HG03039 (cell line): ENCODE results near the gene HIPK1.
"Not testable (repeated sequence)": the region's sequence is repeated elsewhere in the genome, so short reads cannot be mapped to it uniquely, and the experiment has no call there.

ENCODE experiments used
- ATAC-seq: cut with Tn5 transposase; IDR thresholded peaks from one replicate; pipeline ENCODE4 v1.9.1; 2021; ENCODE audit warnings: mild to moderate bottlenecking, moderate library complexity; ENCODE audit not compliant: unreplicated experiment

HIPK1 gene

DNA sequence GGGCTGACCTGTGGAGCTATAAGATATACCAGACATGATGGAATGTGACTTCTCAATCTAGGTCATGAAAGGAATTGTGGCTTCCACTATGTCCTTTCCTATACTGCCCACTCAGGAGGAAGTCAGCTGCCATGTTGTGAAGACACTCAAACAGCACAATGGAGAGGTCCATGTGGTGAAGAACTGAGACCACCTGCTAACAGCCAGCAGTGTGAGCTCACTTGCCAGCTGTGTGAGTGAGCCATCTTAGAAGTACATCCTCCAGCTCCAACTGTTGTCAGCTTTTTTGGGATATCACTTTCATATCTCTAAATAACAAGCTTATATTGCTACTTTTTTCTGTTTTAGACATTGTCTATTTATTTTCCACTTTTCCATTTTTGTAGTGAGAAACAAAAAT is 79.9 kb downstream of the HIPK1 start:
- ATAC-seq: no peak

DNA sequence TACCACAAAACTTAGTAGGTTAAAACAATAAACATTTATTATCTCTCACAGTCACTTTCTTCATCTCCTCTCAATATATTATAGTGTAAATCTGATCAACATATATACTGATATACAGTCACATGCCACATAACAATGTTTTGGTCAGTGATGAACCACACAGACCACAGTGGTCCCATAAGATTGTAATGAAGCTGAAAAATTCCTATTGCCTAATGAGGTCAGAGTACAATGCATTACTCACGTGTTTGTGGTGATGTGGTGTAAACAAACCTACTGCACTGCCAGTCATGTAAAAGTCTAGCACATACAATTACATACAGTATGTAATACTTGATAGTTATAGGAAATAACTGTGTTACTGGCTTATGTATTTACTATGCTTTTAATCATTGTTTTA is 80.3 kb downstream of the HIPK1 start:
- ATAC-seq: no peak

GRCh38 chr1:114010433-114011184 is 81.5 kb downstream of the HIPK1 start:
- no peak for ATAC-seq

- no peak for ATAC-seq
Measured at GRCh38 chr1:114011796-114012195, 82.7 kb downstream of the HIPK1 start.

- ATAC-seq: no peak
Measured at GRCh38 chr1:114015075-114015474, 86.0 kb downstream of the HIPK1 start.

DNA sequence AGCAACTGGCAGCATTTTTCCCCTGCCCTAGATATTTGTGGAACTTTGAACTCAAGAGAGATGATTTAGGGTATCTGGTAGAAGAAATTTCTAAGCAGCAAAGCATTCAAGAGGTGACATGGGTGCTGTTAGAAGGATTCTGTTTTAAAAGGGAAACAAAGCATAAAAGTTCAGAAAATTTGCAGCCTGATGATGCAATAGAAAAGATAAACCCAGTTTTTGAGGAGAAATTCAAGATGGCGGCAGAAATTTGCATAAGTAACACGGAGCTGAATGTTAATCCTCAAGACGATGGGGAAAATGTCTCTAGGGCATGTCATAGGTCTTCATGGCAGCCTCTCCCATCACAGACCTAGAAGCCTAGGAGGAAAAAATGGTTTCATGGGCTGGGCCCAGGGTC is 90.6 kb downstream of the HIPK1 start:
- not testable (repeated sequence) for ATAC-seq

DNA sequence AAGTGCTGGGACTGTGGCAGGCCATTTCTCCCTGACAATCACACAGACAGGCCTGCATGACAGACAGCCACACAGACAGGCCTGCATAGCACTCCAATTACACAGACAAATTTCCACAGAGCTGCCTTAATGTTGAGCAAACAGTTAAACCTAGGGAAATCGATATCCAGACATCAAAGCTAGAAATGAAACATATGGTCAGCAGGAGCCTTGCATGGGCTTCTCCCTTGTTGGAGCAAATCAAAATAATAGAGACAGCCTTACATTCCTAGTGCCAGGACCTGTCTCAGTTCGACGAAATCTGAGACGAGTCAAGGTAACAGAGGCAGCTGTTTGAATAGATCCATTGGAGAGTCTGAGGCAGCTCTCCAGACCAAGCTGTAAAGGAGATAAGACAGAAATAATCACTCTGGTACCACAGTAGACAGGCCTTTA is 92.6 kb downstream of the HIPK1 start:
- ATAC-seq: no peak

DNA sequence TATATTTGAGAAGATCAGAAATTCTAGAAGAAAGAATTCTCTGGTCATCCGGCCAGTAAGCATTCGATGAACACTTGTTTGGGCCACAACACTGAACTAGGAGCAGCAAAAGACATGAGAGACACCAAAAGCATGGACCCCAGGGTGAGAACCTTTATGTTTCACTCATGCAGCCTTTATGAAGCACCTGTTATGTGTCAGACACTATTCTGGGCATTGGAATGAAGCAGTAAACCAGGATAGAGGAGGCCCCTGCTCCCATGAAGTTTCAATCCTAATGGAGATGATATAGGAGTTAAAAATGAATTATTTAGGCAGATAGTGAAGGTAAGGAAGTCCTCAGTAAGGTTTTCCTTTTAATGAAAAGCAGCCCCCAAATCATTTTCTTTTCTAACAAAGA is 93.8 kb downstream of the HIPK1 start:
- no peak for ATAC-seq

DNA sequence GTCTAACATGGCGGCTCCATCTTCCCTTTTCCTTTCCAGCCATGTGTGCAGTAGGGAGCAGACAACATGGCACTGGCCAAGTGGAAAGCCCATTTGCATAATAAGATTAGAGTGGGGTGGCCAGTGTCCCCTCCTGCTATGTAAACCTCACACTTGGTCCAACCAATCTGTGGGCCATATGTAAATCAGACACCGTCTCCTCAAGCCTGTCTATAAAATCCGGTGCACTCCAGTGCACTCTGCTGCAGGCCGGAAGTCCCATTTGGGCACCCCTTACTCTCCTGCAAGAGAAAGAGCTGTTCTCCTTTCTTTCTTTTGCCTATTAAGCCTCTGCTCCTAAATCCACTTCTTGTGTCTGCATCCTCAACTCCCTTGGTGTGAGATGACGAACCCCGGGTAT is 94.3 kb downstream of the HIPK1 start:
- no peak for ATAC-seq

DNA sequence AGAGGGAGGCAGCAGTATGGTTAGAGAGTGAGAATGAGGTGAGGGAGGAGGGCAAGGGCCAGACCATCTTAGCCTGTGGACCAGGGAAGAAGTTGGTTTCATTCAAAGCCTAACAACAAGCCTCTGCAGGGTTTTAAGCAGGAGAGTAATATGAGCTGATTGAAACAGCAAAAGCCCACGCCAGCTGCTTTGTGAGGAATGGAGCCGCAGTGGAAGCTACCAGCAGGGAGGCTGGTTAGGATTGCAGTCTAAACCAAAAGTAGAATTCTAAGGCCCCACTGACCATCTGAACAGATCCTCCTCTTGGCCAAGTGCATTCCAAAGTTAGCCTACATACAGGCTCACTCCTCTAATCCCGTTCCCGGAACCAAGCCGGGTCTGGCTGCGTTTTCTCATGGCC is 94.9 kb downstream of the HIPK1 start:
- no peak for ATAC-seq

DNA sequence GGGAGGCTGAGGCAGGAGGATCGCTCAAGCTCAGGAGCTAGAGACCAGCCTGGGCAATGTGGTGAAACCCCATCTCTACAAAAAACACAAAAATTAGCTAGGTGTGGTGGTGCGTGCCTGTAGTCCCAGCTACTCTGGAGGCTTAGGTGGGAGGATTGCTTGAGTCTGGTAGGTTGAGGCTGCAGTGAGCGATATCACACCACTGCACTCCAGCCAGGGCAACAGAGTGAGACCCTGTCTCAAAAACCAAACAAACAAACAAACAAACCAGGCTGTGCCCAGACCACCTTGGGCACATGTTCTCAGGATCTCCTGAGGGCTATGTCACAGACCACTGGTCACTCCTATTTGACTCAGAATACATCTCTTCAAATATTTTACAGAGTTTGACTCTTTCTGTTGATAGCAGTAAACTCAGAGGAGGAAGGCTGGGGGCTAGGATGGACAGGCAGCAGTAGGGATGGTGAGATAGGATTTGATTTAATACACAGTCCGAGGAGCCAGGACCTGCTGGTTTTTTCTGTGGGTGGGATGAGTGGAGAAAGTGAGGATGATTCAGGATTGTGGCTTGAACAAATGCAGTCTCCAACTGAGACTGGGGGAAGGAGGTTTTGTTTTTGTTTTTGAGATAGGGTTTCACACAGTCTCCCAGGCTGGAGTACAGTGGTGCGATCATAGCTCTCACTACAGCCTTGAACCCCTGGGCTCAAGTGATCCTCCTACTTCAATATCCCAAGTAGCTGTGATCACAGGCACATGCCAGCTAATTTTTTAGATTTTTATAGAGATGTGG is 96.7 kb downstream of the HIPK1 start:
- ATAC-seq: no peak

DNA sequence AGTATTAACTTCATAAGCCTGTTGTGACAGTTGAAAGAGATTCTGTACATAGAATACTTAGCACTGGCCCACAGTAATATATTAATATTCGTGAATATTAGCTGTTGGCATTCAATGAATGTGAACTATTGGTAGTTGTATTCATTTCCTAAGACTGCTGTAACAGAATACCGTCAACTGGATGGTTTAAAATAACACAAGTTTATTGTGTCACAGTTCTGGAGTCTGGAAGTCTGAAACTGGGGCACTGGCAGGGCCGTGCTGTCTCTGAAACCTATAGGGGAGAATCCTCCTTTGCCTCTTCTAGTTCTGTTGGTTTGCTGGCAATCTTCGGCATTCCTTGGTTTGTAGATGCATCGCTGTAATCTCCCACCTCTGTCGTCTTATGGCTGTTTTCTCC is 97.7 kb downstream of the HIPK1 start:
- ATAC-seq: no peak
